ENCODE data around the gene EDARADD. TPM values are rescaled to one million over a fixed set of nuclear protein-coding genes. Genes with fewer than 3 reads are reported as not detected.
A peak's percentile ranks its signal among the peaks of the same experiment; 100 is the strongest.

Gene EDARADD
- total RNA-seq, 1 donor = 1.4 TPM

DNA sequence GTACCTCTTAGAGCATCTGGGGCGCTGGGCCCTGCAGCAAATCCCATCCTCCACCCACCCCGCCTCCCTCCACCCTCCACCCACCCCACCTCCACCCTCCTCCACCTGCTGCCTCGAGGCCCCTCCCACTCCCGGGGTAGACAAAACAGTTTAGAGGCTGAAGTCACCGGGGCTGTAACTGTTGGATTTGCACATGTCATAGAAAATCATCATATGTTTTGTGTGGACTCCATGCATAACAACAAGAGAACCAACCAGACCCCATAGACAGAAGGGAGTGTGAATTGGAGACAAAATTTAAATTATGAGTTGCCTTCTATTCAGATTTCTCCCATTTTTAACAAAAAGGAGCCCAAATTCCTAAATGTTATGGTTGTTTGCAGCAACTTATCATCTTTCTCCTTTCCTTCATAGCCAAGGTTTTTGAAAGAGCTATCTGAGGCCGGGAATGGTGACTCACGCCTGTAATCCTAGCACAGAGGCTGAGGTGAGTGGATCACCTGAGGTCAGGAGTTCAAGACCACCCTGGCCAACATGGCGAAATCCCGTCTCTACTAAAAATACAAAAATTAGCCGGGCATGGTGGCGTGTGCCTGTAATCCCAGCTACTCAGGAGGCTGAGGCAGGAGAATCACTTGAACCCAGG is 101.5 kb downstream of the EDARADD start:
- no peak overlapping the region for H3K4me2 ChIP-seq (ENCODE audit: insufficient read depth, low read length)
- TF ChIP-seq CTCF (IDR thresholded peaks at IDR 0.05; ENCODE audit: extremely low read depth, low read depth, low read length) = no peak
- H3K27ac ChIP-seq (ENCODE audit: low read depth, low read length) = no peak overlapping the region
- no peak overlapping the region for H2AFZ ChIP-seq (ENCODE audit: low read length)
- no peaks in the 10 kb centered on the region for H4K20me1 ChIP-seq (ENCODE audit: insufficient read depth, low read length)
- H3K4me3 ChIP-seq (ENCODE audit: insufficient read depth, low read length) = no peak overlapping the region
- no peaks in the 10 kb centered on the region for H3K9me3 ChIP-seq (ENCODE audit: low read depth, low read length)
- no peaks in the 10 kb centered on the region for H3K4me1 ChIP-seq (ENCODE audit: insufficient read depth, low read length)
- H3K79me2 ChIP-seq (ENCODE audit: insufficient read depth, low read length) = no peaks in the 10 kb centered on the region
- peaks cover 8% of the 10 kb centered on the region for H3K27me3 ChIP-seq (ENCODE audit: insufficient read depth, low read length)
- no peaks in the 10 kb centered on the region for H3K36me3 ChIP-seq (ENCODE audit: insufficient read depth, low read length)
- DNase-seq (ENCODE audit: insufficient read length, low spot score, missing footprints) = no peak

DNA sequence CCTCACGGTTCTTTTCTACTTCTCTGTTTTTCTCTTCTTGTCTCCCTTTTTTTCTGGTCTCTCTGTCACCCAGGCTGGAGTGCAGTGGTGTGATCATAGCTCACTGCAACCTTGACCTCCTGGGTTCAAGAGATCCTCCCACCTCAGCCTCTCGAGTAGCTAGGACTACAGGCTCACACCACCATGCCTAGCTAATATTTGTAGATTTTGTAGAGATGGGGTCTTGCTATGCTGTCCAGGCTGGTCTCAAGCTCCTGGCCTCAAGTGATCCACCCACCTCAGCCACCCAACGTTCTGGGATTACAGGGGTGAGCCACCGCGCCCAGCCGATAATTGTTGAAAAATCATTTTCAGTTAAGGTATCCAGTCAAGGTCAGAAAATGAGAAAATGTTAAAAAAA is 103.8 kb downstream of the EDARADD start:
- Histone ChIP-seq H3K79me2 (ENCODE audit: insufficient read depth, low read length) (no peaks in the 10 kb centered on the region), H3K36me3 (ENCODE audit: insufficient read depth, low read length) (no peaks in the 10 kb centered on the region), H3K27ac (ENCODE audit: low read depth, low read length) (no peak overlapping the region), H3K4me3 (ENCODE audit: insufficient read depth, low read length) (no peak overlapping the region), H3K4me1 (ENCODE audit: insufficient read depth, low read length) (peaks cover 5% of the 10 kb centered on the region), H4K20me1 (ENCODE audit: insufficient read depth, low read length) (no peaks in the 10 kb centered on the region), H3K9me3 (ENCODE audit: low read depth, low read length) (no peaks in the 10 kb centered on the region), H3K27me3 (ENCODE audit: insufficient read depth, low read length) (peaks cover 8% of the 10 kb centered on the region), H3K4me2 (ENCODE audit: insufficient read depth, low read length) (no peak overlapping the region), H2AFZ (ENCODE audit: low read length) (no peak overlapping the region)
- TF ChIP-seq CTCF (IDR thresholded peaks at IDR 0.05; ENCODE audit: extremely low read depth, low read depth, low read length) = no peak
- DNase-seq (ENCODE audit: insufficient read length, low spot score, missing footprints) = no peak

GRCh38 chr1:236501093-236501492 is 107.0 kb downstream of the EDARADD start:
- no peak for TF ChIP-seq CTCF (IDR thresholded peaks at IDR 0.05; ENCODE audit: extremely low read depth, low read depth, low read length)
- Histone ChIP-seq H3K4me1 (ENCODE audit: insufficient read depth, low read length) (peaks cover 12% of the 10 kb centered on the region), H3K4me3 (ENCODE audit: insufficient read depth, low read length) (no peak overlapping the region), H3K27me3 (ENCODE audit: insufficient read depth, low read length) (peaks cover 4% of the 10 kb centered on the region), H4K20me1 (ENCODE audit: insufficient read depth, low read length) (no peaks in the 10 kb centered on the region), H3K79me2 (ENCODE audit: insufficient read depth, low read length) (no peaks in the 10 kb centered on the region), H3K36me3 (ENCODE audit: insufficient read depth, low read length) (no peaks in the 10 kb centered on the region), H3K9me3 (ENCODE audit: low read depth, low read length) (no peaks in the 10 kb centered on the region), H3K4me2 (ENCODE audit: insufficient read depth, low read length) (no peak overlapping the region), H3K27ac (ENCODE audit: low read depth, low read length) (no peak overlapping the region), H2AFZ (ENCODE audit: low read length) (no peak overlapping the region)
- no peak for DNase-seq (ENCODE audit: insufficient read length, low spot score, missing footprints)

DNA sequence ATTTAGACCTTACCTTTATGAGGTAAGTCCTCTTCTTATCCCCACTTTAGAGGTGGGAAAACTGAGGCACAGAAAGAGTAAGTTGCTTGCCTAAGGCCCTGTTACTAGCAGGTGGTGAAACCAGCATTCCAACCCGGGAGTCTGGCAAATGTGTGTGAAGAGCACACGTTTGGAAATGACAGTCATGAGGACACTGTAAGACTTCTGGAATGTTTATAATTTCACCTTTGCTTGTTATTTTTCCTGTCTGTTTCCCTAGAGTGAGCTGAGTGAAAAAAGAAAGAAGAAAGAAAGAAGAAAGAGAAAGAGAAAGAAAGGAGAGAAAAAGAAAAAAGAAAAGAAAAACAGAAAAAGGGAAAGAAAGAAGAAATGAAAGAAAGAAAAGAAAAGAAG is 108.5 kb downstream of the EDARADD start:
- H3K4me1 ChIP-seq (ENCODE audit: insufficient read depth, low read length) = peaks cover 16% of the 10 kb centered on the region
- DNase-seq (ENCODE audit: insufficient read length, low spot score, missing footprints) = no peak
- no peaks in the 10 kb centered on the region for H3K27me3 ChIP-seq (ENCODE audit: insufficient read depth, low read length)
- H3K4me2 ChIP-seq (ENCODE audit: insufficient read depth, low read length) = peak overlapping the region; percentile 75
- H3K9me3 ChIP-seq (ENCODE audit: low read depth, low read length) = no peaks in the 10 kb centered on the region
- no peaks in the 10 kb centered on the region for H3K79me2 ChIP-seq (ENCODE audit: insufficient read depth, low read length)
- peak overlapping the region; percentile 59 for H3K4me3 ChIP-seq (ENCODE audit: insufficient read depth, low read length)
- H3K27ac ChIP-seq (ENCODE audit: low read depth, low read length) = no peak overlapping the region
- no peaks in the 10 kb centered on the region for H3K36me3 ChIP-seq (ENCODE audit: insufficient read depth, low read length)
- TF ChIP-seq CTCF (IDR thresholded peaks at IDR 0.05; ENCODE audit: extremely low read depth, low read depth, low read length) = no peak
- H2AFZ ChIP-seq (ENCODE audit: low read length) = peak overlapping the region; percentile 25
- no peaks in the 10 kb centered on the region for H4K20me1 ChIP-seq (ENCODE audit: insufficient read depth, low read length)

Data from osteoblast (primary cell).